NAMALWA (cell line): Measurements from ENCODE around the gene MTAP.

Experiments
- DNase-seq: peaks from one replicate; pipeline ENCODE4 v3.0.0-alpha.2; 2015; ENCODE audit warnings: low spot score

Gene MTAP

GRCh38 chr9:21804791-21805190, 2.4 kb downstream of the MTAP start:
- DNase-seq = no peak

- DNase-seq = no peak
Observed at GRCh38 chr9:21806644-21807043, 4.2 kb downstream of the MTAP start.

- DNase-seq = no peak
Observed at GRCh38 chr9:21810388-21810787, 8.0 kb downstream of the MTAP start.

GRCh38 chr9:21810881-21811280, 8.4 kb downstream of the MTAP start:
- DNase-seq = no peak

- DNase-seq = no peak
Observed at GRCh38 chr9:21811914-21812313, 9.5 kb downstream of the MTAP start.

GRCh38 chr9:21812415-21812814, 10.0 kb downstream of the MTAP start:
- no peak for DNase-seq

GRCh38 chr9:21812946-21813568, 10.6 kb downstream of the MTAP start:
- DNase-seq = peak; percentile 75

- peak; percentile 88 for DNase-seq
Observed at GRCh38 chr9:21813575-21814473, 11.4 kb downstream of the MTAP start.

- DNase-seq = no peak
Observed at GRCh38 chr9:21815643-21816042, 13.2 kb downstream of the MTAP start.

GRCh38 chr9:21817176-21817575, 14.7 kb downstream of the MTAP start:
- DNase-seq = no peak

- DNase-seq = no peak
Observed at GRCh38 chr9:21825637-21826036, 23.2 kb downstream of the MTAP start.

- DNase-seq = no peak
Observed at GRCh38 chr9:21828853-21829410, 26.5 kb downstream of the MTAP start.

- no peak for DNase-seq
Observed at GRCh38 chr9:21830589-21830988, 28.2 kb downstream of the MTAP start.

- peak; percentile 19 for DNase-seq
Observed at GRCh38 chr9:21831841-21832509, 29.5 kb downstream of the MTAP start.

- peak; percentile 39 for DNase-seq
Observed at GRCh38 chr9:21833090-21833801, 30.8 kb downstream of the MTAP start.

GRCh38 chr9:21835121-21835520, 32.7 kb downstream of the MTAP start:
- DNase-seq = no peak

GRCh38 chr9:21836437-21837161, 34.2 kb downstream of the MTAP start:
- DNase-seq = no peak

GRCh38 chr9:21837501-21837900, 35.1 kb downstream of the MTAP start:
- no peak for DNase-seq

GRCh38 chr9:21840647-21841046, 38.2 kb downstream of the MTAP start:
- no peak for DNase-seq

GRCh38 chr9:21841133-21841532, 38.7 kb downstream of the MTAP start:
- no peak for DNase-seq

GRCh38 chr9:21848615-21849014, 46.2 kb downstream of the MTAP start:
- no peak for DNase-seq
